ENCODE results near the gene ZNF367. TPM values are rescaled to one million over a fixed set of nuclear protein-coding genes. Genes with fewer than 3 reads are reported as not detected.

The ZNF367 gene
- total and polyA plus RNA-seq, 9 of the 15 experiments (the other 6 are each of a cell fraction or from before 2014, with no cell fraction given), result 2.7 to 14.4 (median 10.0) TPM

DNA sequence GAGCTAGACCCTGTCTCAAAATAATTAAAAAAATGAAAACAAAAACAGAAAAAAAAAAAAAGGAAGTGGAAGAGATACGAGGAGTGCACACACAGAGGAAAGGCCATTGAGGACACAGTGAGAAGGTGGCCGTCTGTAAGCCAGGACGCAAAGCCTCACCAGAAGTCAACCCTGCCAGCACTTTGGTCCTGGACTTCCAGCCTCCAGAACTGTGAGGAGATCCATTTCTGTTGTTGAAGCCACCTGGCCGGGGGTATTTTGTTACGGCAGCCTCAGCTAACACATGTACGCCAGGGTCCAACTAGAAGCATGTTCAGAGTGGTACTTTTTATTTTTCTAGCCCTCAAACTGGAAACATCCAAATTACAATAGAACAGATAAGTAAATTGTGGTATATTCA, 56.5 kb downstream of the ZNF367 start:
- H3K9ac ChIP-seq (ENCODE audit: insufficient read depth in 1 of 2, low read depth in 2 of 2, low read length in 2 of 2), result no peak overlapping the region
- in situ Hi-C loops (cut with MboI), result no loop called here

More for the DNA sequence above, 56.5 kb downstream of the ZNF367 start:
- no peak overlapping the region for H3K4me2 ChIP-seq (ENCODE audit: insufficient read depth, low read length)
- no peak overlapping the region for H3K27ac ChIP-seq (ENCODE audit: extremely low read depth, low read depth, low read length)
- H2AFZ ChIP-seq (ENCODE audit: low read depth, low read length), result no peak overlapping the region
- DNase-seq (ENCODE audit: extremely low read depth in 1 of 4, low spot score in 3 of 4) (no peak), FAIRE-seq (no peak), ATAC-seq (no peak)
- H3K36me3 ChIP-seq (ENCODE audit: control insufficient read depth, insufficient read depth, low read length), result no peaks in the 10 kb centered on the region
- no peaks in the 10 kb centered on the region for H3K27me3 ChIP-seq (ENCODE audit: control insufficient read depth in 2 of 2, insufficient read depth in 2 of 2, low read length in 2 of 2)
- H3K9me3 ChIP-seq (replicated peaks; ENCODE audit: control insufficient read depth, insufficient read depth, low read depth, low read length), result no peaks in the 10 kb centered on the region
- no peaks in the 10 kb centered on the region for H3K79me2 ChIP-seq (ENCODE audit: control insufficient read depth, insufficient read depth, low read length)
- H4K20me1 ChIP-seq (replicated peaks; ENCODE audit: control insufficient read depth, insufficient read depth, low read length), result no peaks in the 10 kb centered on the region
- H3K4me3 ChIP-seq, result no peak overlapping the region
- CTCF ChIA-PET (ENCODE audit: low intra/inter-chr PET ratio), result no interaction called here
- BruUV-seq (replicated peaks), result no TSS peak
- TF ChIP-seq KAT2B (IDR thresholded peaks at IDR 0.05; ENCODE audit: low read depth, low read length), result no peak
- peak; percentile 40; the same call in 1 of the 2 replicates for TF ChIP-seq SPI1 (IDR thresholded peaks at IDR 0.05; ENCODE audit: borderline replicate concordance, low read depth, low read length)
- TF ChIP-seq, protein P1, sequence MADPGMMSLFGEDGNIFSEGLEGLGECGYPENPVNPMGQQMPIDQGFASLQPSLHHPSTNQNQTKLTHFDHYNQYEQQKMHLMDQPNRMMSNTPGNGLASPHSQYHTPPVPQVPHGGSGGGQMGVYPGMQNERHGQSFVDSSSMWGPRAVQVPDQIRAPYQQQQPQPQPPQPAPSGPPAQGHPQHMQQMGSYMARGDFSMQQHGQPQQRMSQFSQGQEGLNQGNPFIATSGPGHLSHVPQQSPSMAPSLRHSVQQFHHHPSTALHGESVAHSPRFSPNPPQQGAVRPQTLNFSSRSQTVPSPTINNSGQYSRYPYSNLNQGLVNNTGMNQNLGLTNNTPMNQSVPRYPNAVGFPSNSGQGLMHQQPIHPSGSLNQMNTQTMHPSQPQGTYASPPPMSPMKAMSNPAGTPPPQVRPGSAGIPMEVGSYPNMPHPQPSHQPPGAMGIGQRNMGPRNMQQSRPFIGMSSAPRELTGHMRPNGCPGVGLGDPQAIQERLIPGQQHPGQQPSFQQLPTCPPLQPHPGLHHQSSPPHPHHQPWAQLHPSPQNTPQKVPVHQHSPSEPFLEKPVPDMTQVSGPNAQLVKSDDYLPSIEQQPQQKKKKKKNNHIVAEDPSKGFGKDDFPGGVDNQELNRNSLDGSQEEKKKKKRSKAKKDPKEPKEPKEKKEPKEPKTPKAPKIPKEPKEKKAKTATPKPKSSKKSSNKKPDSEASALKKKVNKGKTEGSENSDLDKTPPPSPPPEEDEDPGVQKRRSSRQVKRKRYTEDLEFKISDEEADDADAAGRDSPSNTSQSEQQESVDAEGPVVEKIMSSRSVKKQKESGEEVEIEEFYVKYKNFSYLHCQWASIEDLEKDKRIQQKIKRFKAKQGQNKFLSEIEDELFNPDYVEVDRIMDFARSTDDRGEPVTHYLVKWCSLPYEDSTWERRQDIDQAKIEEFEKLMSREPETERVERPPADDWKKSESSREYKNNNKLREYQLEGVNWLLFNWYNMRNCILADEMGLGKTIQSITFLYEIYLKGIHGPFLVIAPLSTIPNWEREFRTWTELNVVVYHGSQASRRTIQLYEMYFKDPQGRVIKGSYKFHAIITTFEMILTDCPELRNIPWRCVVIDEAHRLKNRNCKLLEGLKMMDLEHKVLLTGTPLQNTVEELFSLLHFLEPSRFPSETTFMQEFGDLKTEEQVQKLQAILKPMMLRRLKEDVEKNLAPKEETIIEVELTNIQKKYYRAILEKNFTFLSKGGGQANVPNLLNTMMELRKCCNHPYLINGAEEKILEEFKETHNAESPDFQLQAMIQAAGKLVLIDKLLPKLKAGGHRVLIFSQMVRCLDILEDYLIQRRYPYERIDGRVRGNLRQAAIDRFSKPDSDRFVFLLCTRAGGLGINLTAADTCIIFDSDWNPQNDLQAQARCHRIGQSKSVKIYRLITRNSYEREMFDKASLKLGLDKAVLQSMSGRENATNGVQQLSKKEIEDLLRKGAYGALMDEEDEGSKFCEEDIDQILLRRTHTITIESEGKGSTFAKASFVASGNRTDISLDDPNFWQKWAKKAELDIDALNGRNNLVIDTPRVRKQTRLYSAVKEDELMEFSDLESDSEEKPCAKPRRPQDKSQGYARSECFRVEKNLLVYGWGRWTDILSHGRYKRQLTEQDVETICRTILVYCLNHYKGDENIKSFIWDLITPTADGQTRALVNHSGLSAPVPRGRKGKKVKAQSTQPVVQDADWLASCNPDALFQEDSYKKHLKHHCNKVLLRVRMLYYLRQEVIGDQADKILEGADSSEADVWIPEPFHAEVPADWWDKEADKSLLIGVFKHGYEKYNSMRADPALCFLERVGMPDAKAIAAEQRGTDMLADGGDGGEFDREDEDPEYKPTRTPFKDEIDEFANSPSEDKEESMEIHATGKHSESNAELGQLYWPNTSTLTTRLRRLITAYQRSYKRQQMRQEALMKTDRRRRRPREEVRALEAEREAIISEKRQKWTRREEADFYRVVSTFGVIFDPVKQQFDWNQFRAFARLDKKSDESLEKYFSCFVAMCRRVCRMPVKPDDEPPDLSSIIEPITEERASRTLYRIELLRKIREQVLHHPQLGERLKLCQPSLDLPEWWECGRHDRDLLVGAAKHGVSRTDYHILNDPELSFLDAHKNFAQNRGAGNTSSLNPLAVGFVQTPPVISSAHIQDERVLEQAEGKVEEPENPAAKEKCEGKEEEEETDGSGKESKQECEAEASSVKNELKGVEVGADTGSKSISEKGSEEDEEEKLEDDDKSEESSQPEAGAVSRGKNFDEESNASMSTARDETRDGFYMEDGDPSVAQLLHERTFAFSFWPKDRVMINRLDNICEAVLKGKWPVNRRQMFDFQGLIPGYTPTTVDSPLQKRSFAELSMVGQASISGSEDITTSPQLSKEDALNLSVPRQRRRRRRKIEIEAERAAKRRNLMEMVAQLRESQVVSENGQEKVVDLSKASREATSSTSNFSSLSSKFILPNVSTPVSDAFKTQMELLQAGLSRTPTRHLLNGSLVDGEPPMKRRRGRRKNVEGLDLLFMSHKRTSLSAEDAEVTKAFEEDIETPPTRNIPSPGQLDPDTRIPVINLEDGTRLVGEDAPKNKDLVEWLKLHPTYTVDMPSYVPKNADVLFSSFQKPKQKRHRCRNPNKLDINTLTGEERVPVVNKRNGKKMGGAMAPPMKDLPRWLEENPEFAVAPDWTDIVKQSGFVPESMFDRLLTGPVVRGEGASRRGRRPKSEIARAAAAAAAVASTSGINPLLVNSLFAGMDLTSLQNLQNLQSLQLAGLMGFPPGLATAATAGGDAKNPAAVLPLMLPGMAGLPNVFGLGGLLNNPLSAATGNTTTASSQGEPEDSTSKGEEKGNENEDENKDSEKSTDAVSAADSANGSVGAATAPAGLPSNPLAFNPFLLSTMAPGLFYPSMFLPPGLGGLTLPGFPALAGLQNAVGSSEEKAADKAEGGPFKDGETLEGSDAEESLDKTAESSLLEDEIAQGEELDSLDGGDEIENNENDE (IDR thresholded peaks at IDR 0.05; ENCODE audit: low read depth, low read length), result no peak
- TF ChIP-seq MEIS2 (IDR thresholded peaks at IDR 0.05; ENCODE audit: partially characterized antibody), result no peak
- 63% methylated on average over 6 of the region's 6 CpGs for WGBS (ENCODE audit: insufficient coverage, low coverage, missing lambda C conversion rate)
- intact Hi-C loops (cut with micrococcal nuclease), result no loop called here
- no peaks in the 10 kb centered on the region; a peak in 1 of 5 replicates for H3K4me1 ChIP-seq (replicated peaks in 1 of 2; ENCODE audit: control insufficient read depth in 2 of 2, insufficient read depth in 2 of 2, low read length in 2 of 2)
- no peaks in the 10 kb centered on the region for H3K9me1 ChIP-seq (ENCODE audit: control insufficient read depth, insufficient read depth, low read length)
- POLR2A ChIA-PET, result interaction anchor here (0.7 kb wide), 1 partner anchor 12 kb away, joined by 3 read pairs; no protein-coding TSS in a partner anchor

All from K562 (cell line).